Measurements from ENCODE around the gene ASZ1.
"Not testable (repeated sequence)": the region's sequence is repeated elsewhere in the genome, so short reads cannot be mapped to it uniquely, and the experiment has no call there.

The ASZ1 gene

DNA sequence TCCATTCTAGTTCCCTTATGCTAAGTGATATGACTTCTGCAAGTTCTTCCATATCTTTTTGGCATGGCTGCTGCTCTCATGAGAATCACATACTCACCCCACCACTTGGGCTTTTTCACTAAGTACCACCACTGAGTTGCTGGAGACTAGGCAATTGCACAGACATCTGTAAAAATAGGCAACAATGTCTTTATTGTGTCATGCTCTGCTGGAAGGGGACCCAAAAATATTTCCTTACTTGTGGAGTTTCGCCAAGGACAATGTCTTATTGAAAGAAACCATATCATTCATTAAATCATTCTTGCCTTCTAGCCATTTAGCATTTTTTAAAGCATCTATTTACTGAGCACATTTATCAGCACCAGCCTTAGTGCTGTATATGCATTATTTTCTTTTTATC, 17.4 kb upstream of the ASZ1 start:
- TF ChIP-seq ZNF565 (CRISPR knock-in tag; conservative IDR thresholded peaks at IDR 0.05; ENCODE audit: low read depth) (no peak), PATZ1 (CRISPR knock-in tag; IDR thresholded peaks at IDR 0.05; ENCODE audit: borderline replicate concordance) (no peak)
- no peak for ATAC-seq

- no peak for ATAC-seq
- TF ChIP-seq ZNF70 (CRISPR knock-in tag; IDR thresholded peaks at IDR 0.05) (no peak), PPARA (CRISPR knock-in tag; IDR thresholded peaks at IDR 0.05; ENCODE audit: borderline replicate concordance) (no peak), BACH2 (CRISPR knock-in tag; IDR thresholded peaks at IDR 0.05; ENCODE audit: borderline replicate concordance) (no peak), ZNF565 (CRISPR knock-in tag; conservative IDR thresholded peaks at IDR 0.05; ENCODE audit: low read depth) (no peak), ISL1 (CRISPR knock-in tag; IDR thresholded peaks at IDR 0.05) (no peak), PATZ1 (CRISPR knock-in tag; IDR thresholded peaks at IDR 0.05; ENCODE audit: borderline replicate concordance) (no peak), ZFP30 (CRISPR knock-in tag; IDR thresholded peaks at IDR 0.05) (no peak), ZNF8 (CRISPR knock-in tag; IDR thresholded peaks at IDR 0.05) (no peak), OSR1 (CRISPR knock-in tag; IDR thresholded peaks at IDR 0.05) (no peak), CSRNP3 (CRISPR knock-in tag; IDR thresholded peaks at IDR 0.05) (no peak), TCF4 (CRISPR knock-in tag; IDR thresholded peaks at IDR 0.05; ENCODE audit: borderline replicate concordance) (no peak), CSDC2 (CRISPR knock-in tag; IDR thresholded peaks at IDR 0.05) (no peak), SNAI2 (CRISPR knock-in tag; IDR thresholded peaks at IDR 0.05) (no peak), POU6F1 (CRISPR knock-in tag; IDR thresholded peaks at IDR 0.05; ENCODE audit: borderline replicate concordance, low read depth) (no peak), ESRRG (CRISPR knock-in tag; IDR thresholded peaks at IDR 0.05) (no peak), ARNTL (CRISPR knock-in tag; IDR thresholded peaks at IDR 0.05; ENCODE audit: borderline replicate concordance, low read depth) (no peak)
- TF ChIP-seq, protein P1, sequence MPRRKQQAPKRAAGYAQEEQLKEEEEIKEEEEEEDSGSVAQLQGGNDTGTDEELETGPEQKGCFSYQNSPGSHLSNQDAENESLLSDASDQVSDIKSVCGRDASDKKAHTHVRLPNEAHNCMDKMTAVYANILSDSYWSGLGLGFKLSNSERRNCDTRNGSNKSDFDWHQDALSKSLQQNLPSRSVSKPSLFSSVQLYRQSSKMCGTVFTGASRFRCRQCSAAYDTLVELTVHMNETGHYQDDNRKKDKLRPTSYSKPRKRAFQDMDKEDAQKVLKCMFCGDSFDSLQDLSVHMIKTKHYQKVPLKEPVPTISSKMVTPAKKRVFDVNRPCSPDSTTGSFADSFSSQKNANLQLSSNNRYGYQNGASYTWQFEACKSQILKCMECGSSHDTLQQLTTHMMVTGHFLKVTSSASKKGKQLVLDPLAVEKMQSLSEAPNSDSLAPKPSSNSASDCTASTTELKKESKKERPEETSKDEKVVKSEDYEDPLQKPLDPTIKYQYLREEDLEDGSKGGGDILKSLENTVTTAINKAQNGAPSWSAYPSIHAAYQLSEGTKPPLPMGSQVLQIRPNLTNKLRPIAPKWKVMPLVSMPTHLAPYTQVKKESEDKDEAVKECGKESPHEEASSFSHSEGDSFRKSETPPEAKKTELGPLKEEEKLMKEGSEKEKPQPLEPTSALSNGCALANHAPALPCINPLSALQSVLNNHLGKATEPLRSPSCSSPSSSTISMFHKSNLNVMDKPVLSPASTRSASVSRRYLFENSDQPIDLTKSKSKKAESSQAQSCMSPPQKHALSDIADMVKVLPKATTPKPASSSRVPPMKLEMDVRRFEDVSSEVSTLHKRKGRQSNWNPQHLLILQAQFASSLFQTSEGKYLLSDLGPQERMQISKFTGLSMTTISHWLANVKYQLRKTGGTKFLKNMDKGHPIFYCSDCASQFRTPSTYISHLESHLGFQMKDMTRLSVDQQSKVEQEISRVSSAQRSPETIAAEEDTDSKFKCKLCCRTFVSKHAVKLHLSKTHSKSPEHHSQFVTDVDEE (CRISPR knock-in tag; IDR thresholded peaks at IDR 0.05), result no peak
Observed at GRCh38 chr7:117435475-117436043, 8.3 kb upstream of the ASZ1 start.

- no peak for ATAC-seq
- no peak for TF ChIP-seq ZNF8 (CRISPR knock-in tag; IDR thresholded peaks at IDR 0.05)
- TF ChIP-seq TOX (CRISPR knock-in tag; IDR thresholded peaks at IDR 0.05; ENCODE audit: borderline replicate concordance), result no peak
- no peak for TF ChIP-seq TCF4 (CRISPR knock-in tag; IDR thresholded peaks at IDR 0.05; ENCODE audit: borderline replicate concordance)
- no peak for TF ChIP-seq ZFP3 (CRISPR knock-in tag; IDR thresholded peaks at IDR 0.05)
- TF ChIP-seq, protein P2, sequence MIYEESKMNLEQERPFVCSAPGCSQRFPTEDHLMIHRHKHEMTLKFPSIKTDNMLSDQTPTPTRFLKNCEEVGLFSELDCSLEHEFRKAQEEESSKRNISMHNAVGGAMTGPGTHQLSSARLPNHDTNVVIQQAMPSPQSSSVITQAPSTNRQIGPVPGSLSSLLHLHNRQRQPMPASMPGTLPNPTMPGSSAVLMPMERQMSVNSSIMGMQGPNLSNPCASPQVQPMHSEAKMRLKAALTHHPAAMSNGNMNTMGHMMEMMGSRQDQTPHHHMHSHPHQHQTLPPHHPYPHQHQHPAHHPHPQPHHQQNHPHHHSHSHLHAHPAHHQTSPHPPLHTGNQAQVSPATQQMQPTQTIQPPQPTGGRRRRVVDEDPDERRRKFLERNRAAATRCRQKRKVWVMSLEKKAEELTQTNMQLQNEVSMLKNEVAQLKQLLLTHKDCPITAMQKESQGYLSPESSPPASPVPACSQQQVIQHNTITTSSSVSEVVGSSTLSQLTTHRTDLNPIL (CRISPR knock-in tag; IDR thresholded peaks at IDR 0.05; ENCODE audit: low read depth), result no peak
- no peak for TF ChIP-seq ZNF565 (CRISPR knock-in tag; conservative IDR thresholded peaks at IDR 0.05; ENCODE audit: low read depth)
- TF ChIP-seq OSR1 (CRISPR knock-in tag; IDR thresholded peaks at IDR 0.05), result no peak
- TF ChIP-seq SNAI2 (CRISPR knock-in tag; IDR thresholded peaks at IDR 0.05), result no peak
- no peak for TF ChIP-seq ZNF70 (CRISPR knock-in tag; IDR thresholded peaks at IDR 0.05)
Observed at GRCh38 chr7:117424090-117424829, 3.0 kb downstream of the ASZ1 start.

DNA sequence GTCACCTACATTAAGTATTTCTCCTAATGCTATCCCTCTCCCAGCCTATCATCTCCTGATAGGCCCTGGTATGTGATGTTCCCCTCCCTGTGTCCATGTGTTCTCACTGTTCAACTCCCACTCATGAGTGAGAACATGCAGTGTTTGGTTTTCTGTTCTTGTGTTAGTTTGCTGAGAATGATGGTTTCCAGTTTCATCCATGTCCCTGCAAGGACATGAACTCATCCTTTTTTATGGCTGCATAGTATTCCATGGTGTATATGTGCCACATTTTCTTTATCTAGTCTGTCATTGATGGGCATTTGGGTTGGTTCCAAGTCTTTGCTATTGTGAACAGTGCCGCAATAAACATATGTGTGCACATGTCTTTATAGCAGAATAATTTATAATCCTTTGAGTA, 12.7 kb downstream of the ASZ1 start:
- ATAC-seq, result not testable (repeated sequence)

Measured in SK-N-SH treated with all-trans-retinoic acid at 6 μM for 48 hours (cell line).